Stimulated activated CD8-positive, alpha-beta memory T cell treated with anti-CD3 and anti-CD28 coated beads, Interleukin-12 subunit alpha, Interleukin-12 subunit beta, amount 100 ng/mL, for 4 hours (primary cell): ENCODE measurements around the gene TPP1.

Experiments
- DNase-seq: peaks from one replicate; pipeline ENCODE4 v3.0.0-alpha.2; 2020; ENCODE audit warnings: low read depth

Gene TPP1

DNA sequence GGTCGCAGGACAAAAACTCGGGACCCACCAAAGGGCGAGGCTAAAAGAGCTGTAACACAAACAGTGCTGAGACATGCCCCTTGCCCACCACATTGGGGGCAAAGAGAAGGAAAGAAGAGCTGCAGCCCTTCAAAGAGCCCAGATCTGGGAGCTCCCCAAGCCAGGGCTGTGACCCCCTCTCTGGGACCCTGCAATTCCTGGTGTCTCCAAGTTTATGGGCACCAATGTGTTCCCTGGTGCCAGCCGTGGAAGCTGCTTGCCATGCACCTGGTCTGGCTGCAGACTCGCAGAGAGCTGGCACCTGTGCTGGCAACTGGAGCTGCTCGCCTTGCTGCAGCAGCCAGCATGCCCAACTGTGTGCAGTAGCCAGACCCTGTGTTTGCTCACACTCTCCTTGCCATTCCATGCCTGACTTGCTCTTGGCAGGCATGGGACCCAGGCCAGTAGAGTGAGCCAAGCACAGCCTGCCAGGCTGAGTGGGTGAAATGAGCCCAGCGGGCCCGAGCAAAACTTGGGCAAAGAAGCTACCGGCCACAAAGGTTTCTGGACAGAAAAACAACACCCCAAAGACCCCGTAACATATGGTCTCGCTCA lies 31.8 kb downstream of the TPP1 start:
- no peak for DNase-seq

- no peak for DNase-seq
Measured at GRCh38 chr11:6586434-6587359, 32.5 kb downstream of the TPP1 start.

GRCh38 chr11:6584528-6584927 lies 34.7 kb downstream of the TPP1 start:
- no peak for DNase-seq

DNA sequence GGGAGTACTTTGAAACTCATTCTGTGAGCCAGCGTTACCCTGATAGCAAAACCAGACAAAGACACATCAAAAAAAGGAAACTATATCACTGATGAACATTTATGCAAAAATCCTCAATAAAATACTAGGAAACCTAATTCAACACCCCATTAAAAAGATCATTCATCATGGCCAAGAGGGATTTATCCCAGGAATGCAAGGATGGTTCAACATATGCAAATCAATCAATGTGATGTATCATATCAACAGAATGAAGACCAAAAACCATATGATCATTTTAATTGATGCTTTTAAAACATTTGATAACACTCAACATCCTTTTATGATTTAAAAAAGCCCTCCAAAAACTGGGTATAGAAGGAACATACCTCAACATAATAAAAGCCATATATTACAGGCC lies 35.6 kb downstream of the TPP1 start:
- DNase-seq, result no peak

GRCh38 chr11:6579681-6580080 lies 39.5 kb downstream of the TPP1 start:
- no peak for DNase-seq

- no peak for DNase-seq
Measured at GRCh38 chr11:6578134-6578533, 41.1 kb downstream of the TPP1 start.

- no peak for DNase-seq
Measured at GRCh38 chr11:6576471-6577373, 42.5 kb downstream of the TPP1 start.

- DNase-seq, result no peak
Measured at GRCh38 chr11:6574816-6575715, 44.2 kb downstream of the TPP1 start.

- DNase-seq, result no peak
Measured at GRCh38 chr11:6572215-6572614, 47.0 kb downstream of the TPP1 start.

DNA sequence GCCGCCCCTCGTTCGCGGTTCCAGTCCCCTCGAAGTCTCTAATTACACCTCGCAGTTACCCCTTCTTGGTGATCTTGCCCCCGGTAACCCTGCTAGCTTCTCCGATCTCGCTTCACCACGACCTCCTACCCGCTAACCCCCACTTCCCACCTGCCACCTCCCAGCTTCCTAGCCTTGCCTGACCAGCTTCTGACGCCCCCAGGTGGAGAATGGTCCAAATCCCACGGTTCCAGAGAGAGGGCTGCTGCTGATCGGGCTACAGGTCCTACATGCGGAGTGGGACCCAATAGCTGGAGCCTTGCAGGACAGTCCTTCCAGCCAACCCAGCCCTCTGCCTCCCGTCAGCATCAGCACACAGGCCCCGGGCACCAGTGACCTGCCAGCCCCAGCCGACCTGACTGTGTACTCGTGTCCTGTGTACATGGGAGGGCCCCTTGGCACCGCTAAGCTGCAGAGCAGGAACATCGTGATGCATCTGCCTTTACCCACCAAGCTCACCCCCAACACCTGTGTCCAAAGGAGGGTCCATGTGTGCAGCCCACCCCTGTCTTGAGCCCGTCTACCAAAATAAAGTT lies 47.7 kb downstream of the TPP1 start:
- DNase-seq, result no peak

GRCh38 chr11:6570691-6571427 lies 48.4 kb downstream of the TPP1 start:
- DNase-seq, result no peak

GRCh38 chr11:6569706-6570105 lies 49.5 kb downstream of the TPP1 start:
- DNase-seq, result no peak

GRCh38 chr11:6568191-6568918 lies 50.9 kb downstream of the TPP1 start:
- DNase-seq, result no peak

DNA sequence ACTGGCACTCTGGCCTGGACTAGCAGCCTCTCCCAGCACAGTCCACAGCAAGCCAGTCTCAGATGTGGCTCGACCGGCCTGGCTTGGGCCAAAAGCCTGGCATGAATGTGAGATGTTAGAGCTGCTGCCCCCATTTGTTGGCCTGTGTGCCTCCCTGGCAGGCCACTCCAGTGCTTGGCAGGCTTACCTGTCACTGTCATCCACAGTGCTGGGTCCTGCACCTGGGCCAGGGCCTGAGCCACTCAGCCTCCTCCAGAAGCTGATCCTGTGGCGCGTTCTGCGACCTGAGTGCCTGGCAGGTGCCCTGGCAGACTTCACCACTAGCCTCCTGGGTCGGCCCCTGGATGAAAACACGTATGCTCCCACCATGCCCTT lies 51.9 kb downstream of the TPP1 start:
- no peak for DNase-seq

DNA sequence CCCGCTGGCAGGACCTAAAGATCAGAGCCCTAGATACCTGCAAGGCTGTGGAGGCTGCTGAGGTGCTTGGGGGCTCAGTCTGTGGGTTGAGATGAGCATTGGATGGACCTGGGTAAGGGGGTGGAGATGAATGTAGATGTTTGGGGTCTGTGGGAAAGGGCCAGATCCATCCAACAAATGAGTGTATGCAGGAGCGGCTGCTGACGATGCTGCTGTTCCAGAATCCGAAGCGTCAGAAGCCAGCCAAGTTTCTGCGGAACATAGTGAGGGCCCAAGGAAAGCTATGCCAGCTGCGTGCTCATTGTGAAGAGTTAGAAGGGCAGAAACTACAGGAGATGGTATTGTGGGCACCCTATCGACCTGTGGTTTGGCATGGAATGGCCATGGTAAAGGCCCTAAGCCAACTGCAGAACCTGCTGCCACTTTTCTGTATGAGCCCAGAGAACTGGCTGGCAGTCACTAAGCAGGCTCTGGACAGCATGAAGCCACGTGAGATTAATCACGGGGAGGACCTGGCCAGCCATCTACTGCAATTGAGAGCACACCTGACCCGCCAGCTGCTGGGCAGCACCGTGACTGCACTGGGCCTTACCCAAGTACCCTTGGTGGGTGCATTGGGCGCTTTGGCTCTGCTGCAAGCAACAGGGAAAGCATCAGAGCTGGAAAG lies 52.4 kb downstream of the TPP1 start:
- no peak for DNase-seq

DNA sequence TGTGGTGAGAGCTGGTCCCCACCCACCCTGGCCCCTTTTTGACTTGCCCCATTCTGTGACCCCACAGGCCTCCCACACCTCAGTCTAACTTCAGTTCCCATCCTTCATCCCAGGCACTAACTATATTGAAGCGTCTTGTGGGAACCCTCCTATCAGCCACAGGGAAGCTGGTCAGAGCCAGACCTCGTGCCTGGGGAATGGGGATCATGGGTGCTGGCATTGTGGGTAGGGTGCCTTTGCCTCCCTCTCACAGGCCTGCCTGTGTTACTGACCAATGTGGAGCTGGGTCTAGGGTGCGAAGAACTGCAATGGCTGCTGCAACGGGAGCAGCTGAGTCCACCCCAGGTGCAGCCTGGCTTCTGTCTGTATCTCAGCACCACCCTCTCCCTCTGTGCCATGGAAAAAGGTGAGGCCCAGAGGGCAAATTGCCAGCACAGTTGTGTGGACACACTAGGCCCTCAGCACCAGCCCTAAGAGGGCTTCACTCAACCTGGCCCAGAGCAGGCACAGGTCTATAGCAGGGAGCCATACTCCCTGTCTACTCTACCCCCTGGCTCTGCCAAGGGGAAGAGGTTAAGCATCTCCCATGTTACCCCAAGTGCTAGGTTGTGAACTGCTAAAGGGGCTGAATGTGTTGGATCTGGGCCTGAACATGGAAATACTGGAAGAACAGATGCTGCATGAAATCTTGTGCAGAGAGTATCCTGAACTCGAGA lies 53.1 kb downstream of the TPP1 start:
- no peak for DNase-seq

- no peak for DNase-seq
Measured at GRCh38 chr11:6565325-6565724, 53.9 kb downstream of the TPP1 start.

DNA sequence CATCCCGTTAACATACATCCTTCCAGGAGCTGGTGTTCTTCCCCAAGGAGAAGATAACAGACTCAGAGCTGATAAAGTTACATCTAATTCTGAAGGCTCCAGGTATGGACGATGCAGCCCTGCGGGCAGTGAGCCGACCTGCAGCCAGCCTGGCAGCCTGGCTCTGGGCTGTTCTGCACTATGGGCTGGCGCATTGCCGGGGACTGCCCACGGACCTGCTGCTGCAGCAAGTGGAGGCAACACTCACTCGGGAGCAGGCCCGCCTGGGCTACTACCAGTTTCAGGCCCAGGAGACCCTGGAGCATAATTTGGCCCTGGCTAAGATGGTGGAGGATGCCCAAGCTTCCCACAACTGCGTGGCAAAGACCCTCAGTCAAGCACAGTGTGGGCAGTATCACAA lies 55.6 kb downstream of the TPP1 start:
- DNase-seq, result no peak
